BE2C (cell line): ENCODE data around the gene RAPGEF1.

Experiments used
- DNase-seq: peaks from one replicate; pipeline ENCODE4 v3.0.0-alpha.2; 2020
- H3K27me3 ChIP-seq: fragments of 250-450 bp; sonication (Bioruptor Pico); 2 replicates; pipeline ENCODE4 v1.5.1; 2020; ENCODE audit warnings: mild to moderate bottlenecking
- H3K36me3 ChIP-seq: fragments of 250-450 bp; sonication (Bioruptor Pico); 2 replicates; pipeline ENCODE4 v1.5.1; 2020; ENCODE audit warnings: mild to moderate bottlenecking
- H3K4me1 ChIP-seq: fragments of 250-450 bp; sonication (Bioruptor Pico); 2 replicates; pipeline ENCODE4 v1.5.1; 2020
- H3K4me3 ChIP-seq: 2 replicates; pipeline ENCODE4 v1.5.1; 2011; ENCODE audit warnings: low read depth, low read length
- H3K9me3 ChIP-seq: fragments of 250-450 bp; sonication (Bioruptor Pico); 2 replicates; pipeline ENCODE4 v1.5.1; 2020
- TF ChIP-seq, protein P1 (sequence below): IDR thresholded peaks from 2 replicates; pipeline ENCODE4 v1.5.1; 2012; ENCODE audit warnings: mild to moderate bottlenecking, low read depth, low read length

Gene RAPGEF1

DNA sequence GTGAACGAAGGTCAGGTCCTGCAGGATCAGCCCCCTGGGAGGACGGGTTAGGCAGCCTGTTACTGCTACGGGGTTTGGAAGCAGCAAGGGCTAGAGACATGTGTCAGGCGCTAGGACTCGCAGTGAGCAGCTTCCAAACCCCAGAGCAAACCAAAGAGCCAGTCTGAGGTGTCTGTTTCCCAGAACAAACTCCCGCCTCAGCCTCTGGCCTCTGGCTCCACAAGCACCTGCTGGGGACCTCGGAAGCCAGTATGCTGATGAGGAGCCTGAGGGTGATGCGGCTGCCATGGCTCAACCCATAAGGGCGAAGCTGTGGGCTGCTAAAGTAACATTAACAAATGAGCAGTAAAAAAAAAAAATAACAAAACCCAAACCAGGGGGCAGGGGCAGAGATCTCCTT is 159.5 kb downstream of the RAPGEF1 start:
- Histone ChIP-seq H3K4me1 (no peaks in the 10 kb centered on the region), H3K36me3 (peaks cover 12% of the 10 kb centered on the region), H3K4me3 (no peak overlapping the region), H3K9me3 (no peaks in the 10 kb centered on the region), H3K27me3 (no peaks in the 10 kb centered on the region)
- no peak for DNase-seq
- TF ChIP-seq, protein P1, sequence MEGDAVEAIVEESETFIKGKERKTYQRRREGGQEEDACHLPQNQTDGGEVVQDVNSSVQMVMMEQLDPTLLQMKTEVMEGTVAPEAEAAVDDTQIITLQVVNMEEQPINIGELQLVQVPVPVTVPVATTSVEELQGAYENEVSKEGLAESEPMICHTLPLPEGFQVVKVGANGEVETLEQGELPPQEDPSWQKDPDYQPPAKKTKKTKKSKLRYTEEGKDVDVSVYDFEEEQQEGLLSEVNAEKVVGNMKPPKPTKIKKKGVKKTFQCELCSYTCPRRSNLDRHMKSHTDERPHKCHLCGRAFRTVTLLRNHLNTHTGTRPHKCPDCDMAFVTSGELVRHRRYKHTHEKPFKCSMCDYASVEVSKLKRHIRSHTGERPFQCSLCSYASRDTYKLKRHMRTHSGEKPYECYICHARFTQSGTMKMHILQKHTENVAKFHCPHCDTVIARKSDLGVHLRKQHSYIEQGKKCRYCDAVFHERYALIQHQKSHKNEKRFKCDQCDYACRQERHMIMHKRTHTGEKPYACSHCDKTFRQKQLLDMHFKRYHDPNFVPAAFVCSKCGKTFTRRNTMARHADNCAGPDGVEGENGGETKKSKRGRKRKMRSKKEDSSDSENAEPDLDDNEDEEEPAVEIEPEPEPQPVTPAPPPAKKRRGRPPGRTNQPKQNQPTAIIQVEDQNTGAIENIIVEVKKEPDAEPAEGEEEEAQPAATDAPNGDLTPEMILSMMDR: no peak

DNA sequence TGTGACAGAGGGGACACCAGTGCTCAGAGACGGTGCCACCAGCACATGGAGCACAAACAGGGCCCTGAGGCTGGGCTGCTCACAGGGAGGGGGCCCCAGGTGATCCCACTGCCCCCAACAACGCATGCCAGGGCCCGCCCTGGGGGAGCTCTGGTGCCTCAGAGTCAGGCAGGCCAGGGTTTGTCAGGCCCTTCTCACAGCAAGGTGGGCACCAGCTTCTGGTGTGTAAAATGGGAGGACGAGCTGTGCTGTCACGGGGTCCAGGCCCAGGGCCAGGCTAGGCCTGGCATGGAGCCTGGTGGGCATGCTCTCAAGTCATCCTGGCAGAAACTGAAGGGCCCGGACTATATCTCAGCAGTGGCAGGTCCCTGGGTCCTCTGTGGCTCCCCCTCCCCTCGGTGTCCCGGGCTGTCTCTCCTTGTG is 160.1 kb downstream of the RAPGEF1 start:
- TF ChIP-seq, protein P1: no peak
- Histone ChIP-seq H3K4me1 (no peaks in the 10 kb centered on the region), H3K36me3 (peaks cover 7% of the 10 kb centered on the region), H3K4me3 (no peak overlapping the region), H3K9me3 (no peaks in the 10 kb centered on the region), H3K27me3 (no peaks in the 10 kb centered on the region)
- no peak for DNase-seq

DNA sequence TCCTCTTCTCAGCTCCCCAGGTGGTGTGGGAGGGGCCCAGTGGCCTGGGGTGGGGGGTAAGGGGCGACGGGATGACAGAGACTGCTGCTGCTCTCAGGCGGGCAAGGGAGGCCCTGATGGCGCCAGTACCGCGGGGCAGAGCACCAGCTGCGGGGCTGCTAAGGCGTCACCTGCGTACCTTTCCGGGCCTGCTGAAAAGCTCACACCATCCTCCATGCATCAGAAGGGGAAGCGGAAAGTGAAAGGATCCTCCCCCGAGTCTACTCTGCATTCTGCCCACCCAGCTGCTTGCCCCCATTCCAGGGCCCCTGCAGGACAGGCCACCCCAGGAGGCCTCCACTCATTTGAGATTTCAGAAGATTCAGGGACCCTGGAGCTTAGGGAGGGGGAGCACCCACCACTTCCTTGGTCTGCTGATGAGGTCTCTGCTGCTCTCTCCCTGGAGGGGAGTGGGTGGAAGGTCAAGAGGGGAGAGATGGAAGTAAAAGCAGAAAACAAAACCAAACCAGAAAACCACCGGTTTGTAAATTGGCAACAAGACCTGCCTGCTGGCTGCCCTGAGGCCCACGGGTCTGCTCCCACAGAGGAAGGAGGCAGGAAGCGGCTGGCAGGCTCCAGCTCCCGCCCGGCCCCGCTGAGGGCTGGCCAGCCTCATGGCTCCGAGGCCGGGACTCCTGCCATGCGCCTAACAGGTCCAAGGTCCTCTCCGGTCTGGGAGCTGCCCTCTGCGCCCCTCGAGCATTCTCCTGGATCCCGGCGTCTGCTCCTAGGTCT is 161.0 kb downstream of the RAPGEF1 start:
- TF ChIP-seq, protein P1: no peak
- Histone ChIP-seq H3K36me3 (peaks cover 5% of the 10 kb centered on the region; the same call in 1 of the 2 replicates), H3K4me3 (no peak overlapping the region), H3K27me3 (no peaks in the 10 kb centered on the region), H3K4me1 (no peaks in the 10 kb centered on the region), H3K9me3 (no peaks in the 10 kb centered on the region)
- DNase-seq: no peak

DNA sequence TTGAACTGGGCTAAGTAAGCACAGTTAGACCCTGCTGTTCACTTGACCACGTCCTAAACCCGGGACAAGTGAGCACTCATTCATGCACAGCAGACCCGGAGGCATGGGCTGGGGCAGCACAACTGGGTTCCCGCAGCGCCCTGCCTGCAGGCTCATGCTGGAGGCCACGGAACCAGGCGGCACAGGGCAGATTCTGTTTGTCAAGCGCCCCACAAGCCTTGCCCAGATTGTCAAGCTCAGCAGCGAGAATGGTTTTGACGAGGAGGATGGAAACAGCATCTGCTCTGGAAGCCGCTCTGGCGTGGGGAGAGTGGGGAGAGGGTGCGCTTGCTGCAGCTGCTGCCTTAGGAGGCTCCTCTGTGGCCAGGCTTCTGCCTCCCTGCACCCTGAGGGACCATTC is 161.9 kb downstream of the RAPGEF1 start:
- no peaks in the 10 kb centered on the region for H3K27me3 ChIP-seq
- H3K9me3 ChIP-seq: no peaks in the 10 kb centered on the region; the same call in 1 of the 2 replicates
- H3K4me1 ChIP-seq: no peaks in the 10 kb centered on the region
- TF ChIP-seq, protein P1: no peak
- H3K36me3 ChIP-seq: peaks cover 5% of the 10 kb centered on the region; the same call in 1 of the 2 replicates
- no peak for DNase-seq
- H3K4me3 ChIP-seq: no peak overlapping the region

DNA sequence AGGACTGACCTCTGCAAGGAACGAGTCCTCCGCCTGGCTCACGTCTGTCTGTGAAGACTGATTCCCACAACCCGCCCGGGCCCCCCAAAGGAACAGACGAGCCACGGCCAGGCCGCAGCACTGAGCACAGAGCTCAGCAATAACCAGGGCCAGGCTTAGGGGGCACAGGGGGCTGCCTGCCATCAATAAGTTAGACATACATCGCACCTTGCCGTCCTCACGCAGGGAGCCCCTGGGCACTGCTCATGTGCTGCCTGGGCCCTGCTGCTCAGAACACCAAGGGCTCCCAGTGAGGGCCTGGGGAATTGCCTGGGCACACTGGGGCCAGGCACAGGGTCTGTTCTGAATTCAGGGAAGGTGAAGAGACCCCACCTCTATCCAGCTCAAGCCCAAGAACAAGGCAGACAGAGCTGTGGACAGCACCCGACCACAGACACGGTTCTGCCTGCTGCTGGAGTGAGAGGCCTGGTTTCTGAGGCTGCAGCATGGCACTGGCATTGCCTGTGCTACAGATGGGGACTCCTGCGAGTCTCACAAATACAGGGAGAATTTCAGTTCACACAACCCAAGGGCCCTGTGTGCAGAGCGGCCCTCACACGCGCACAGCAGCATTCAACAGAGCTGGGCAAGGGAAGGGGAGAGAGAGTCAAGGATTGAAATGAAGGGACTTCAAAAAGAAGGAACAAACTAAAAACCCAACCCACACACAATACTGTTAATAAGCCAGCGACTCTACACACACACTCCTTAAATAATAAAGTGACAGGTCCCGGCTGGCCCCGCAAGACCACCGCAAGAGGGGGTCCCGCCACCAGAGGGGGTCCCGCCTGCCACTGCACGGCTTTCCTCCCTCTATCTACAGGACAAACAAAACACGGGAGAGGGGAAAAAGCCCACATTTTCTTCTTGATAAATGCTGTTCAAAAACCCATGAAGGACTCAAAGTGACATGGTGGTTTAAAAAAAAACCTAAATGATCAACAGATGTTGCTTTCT is 162.6 kb downstream of the RAPGEF1 start:
- Histone ChIP-seq H3K27me3 (no peaks in the 10 kb centered on the region), H3K9me3 (no peaks in the 10 kb centered on the region; the same call in 1 of the 2 replicates), H3K4me3 (no peak overlapping the region), H3K36me3 (no peaks in the 10 kb centered on the region), H3K4me1 (no peaks in the 10 kb centered on the region)
- TF ChIP-seq, protein P1: no peak
- DNase-seq: no peak
